ENCODE results near the gene NADSYN1. TPM values are rescaled to one million over a fixed set of nuclear protein-coding genes. Genes with fewer than 3 reads are reported as not detected.

Gene NADSYN1
- total RNA-seq, 6 donors from 2014 or later = 46.8 to 248 (median 79.5) TPM

- TF ChIP-seq CTCF (IDR thresholded peaks at IDR 0.05) = no peak
- no peak for TF ChIP-seq EP300 (IDR thresholded peaks at IDR 0.05)
- no peak for TF ChIP-seq POLR2A (IDR thresholded peaks at IDR 0.05)
- no peak for TF ChIP-seq POLR2AphosphoS5 (IDR thresholded peaks at IDR 0.05)
- peak overlapping the region in 3 of 4 donors; percentile 59 to 86 (median 64) for H3K4me3 ChIP-seq
- H3K27ac ChIP-seq = peak overlapping the region in 3 of 4 donors; percentile 67 to 91 (median 87)
- H3K36me3 ChIP-seq = peaks cover 0 to 8% (median 2%) of the 10 kb centered on the region in 4 donors
- H3K9me3 ChIP-seq = no peaks in the 10 kb centered on the region
- 47 to 57% methylated on average over 6 of the region's 6 CpGs for WGBS, 2 donors
- DNase-seq (no peak), ATAC-seq (ENCODE audit: low FRiP score in 2 of 2) (no peak)
- peaks cover 39 to 52% (median 43%) of the 10 kb centered on the region in 4 donors for H3K4me1 ChIP-seq
- no peaks in the 10 kb centered on the region for H3K27me3 ChIP-seq
Measured at GRCh38 chr11:71449596-71449995, 3.4 kb upstream of the NADSYN1 start.

GRCh38 chr11:71450507-71450906 lies 2.5 kb upstream of the NADSYN1 start:
- Histone ChIP-seq H3K27ac (peak overlapping the region in 1 of 4 donors; percentile 90), H3K27me3 (no peaks in the 10 kb centered on the region), H3K4me3 (no peak overlapping the region), H3K36me3 (peaks cover 0 to 6% (median 4%) of the 10 kb centered on the region in 4 donors), H3K4me1 (peaks cover 39 to 58% (median 47%) of the 10 kb centered on the region in 4 donors), H3K9me3 (no peaks in the 10 kb centered on the region)
- 64 to 72% methylated on average over 2 of the region's 2 CpGs for WGBS, 2 donors
- ATAC-seq (ENCODE audit: low FRiP score in 2 of 2) (no peak), DNase-seq (no peak)
- TF ChIP-seq POLR2AphosphoS5 (IDR thresholded peaks at IDR 0.05) (no peak), POLR2A (IDR thresholded peaks at IDR 0.05) (no peak), EP300 (IDR thresholded peaks at IDR 0.05) (no peak), CTCF (IDR thresholded peaks at IDR 0.05) (no peak)

GRCh38 chr11:71450939-71451338 lies 2.1 kb upstream of the NADSYN1 start:
- H3K4me3 ChIP-seq = no peak overlapping the region
- no peak for ATAC-seq (ENCODE audit: low FRiP score in 2 of 2)
- no peak for DNase-seq
- no peak for TF ChIP-seq CTCF (IDR thresholded peaks at IDR 0.05)
- no peak for TF ChIP-seq POLR2AphosphoS5 (IDR thresholded peaks at IDR 0.05)
- no peak for TF ChIP-seq POLR2A (IDR thresholded peaks at IDR 0.05)
- TF ChIP-seq EP300 (IDR thresholded peaks at IDR 0.05) = no peak
- H3K36me3 ChIP-seq = peaks cover 4 to 10% (median 8%) of the 10 kb centered on the region in 4 donors
- peaks cover 39 to 58% (median 47%) of the 10 kb centered on the region in 4 donors for H3K4me1 ChIP-seq
- WGBS, 2 donors = 89 to 91% methylated on average over 3 of the region's 3 CpGs
- peak overlapping the region in 1 of 4 donors; percentile 90 for H3K27ac ChIP-seq
- H3K27me3 ChIP-seq = no peaks in the 10 kb centered on the region
- H3K9me3 ChIP-seq = no peaks in the 10 kb centered on the region

GRCh38 chr11:71451596-71452198 lies 1.3 kb upstream of the NADSYN1 start:
- DNase-seq (peak in 1 of 2 donors; percentile 50), ATAC-seq (ENCODE audit: low FRiP score in 2 of 2) (no peak)
- no peak for TF ChIP-seq EP300 (IDR thresholded peaks at IDR 0.05)
- no peak for TF ChIP-seq CTCF (IDR thresholded peaks at IDR 0.05)
- TF ChIP-seq POLR2AphosphoS5 (IDR thresholded peaks at IDR 0.05) = no peak
- peaks cover 10 to 18% (median 15%) of the 10 kb centered on the region in 4 donors for H3K36me3 ChIP-seq
- no peaks in the 10 kb centered on the region for H3K27me3 ChIP-seq
- WGBS, 2 donors = 51 to 58% methylated on average over 8 to 9 of the region's 9 CpGs
- H3K4me3 ChIP-seq = peak overlapping the region in 3 of 4 donors; percentile 76 to 95 (median 78)
- no peaks in the 10 kb centered on the region for H3K9me3 ChIP-seq
- peak overlapping the region; percentile 82 to 93 (median 90) for H3K27ac ChIP-seq
- peaks cover 39 to 55% (median 47%) of the 10 kb centered on the region in 4 donors for H3K4me1 ChIP-seq
